ENCODE measurements around the gene ARL15.
"Not testable (repeated sequence)": the region's sequence is repeated elsewhere in the genome, so short reads cannot be mapped to it uniquely, and the experiment has no call there.

Gene ARL15

DNA sequence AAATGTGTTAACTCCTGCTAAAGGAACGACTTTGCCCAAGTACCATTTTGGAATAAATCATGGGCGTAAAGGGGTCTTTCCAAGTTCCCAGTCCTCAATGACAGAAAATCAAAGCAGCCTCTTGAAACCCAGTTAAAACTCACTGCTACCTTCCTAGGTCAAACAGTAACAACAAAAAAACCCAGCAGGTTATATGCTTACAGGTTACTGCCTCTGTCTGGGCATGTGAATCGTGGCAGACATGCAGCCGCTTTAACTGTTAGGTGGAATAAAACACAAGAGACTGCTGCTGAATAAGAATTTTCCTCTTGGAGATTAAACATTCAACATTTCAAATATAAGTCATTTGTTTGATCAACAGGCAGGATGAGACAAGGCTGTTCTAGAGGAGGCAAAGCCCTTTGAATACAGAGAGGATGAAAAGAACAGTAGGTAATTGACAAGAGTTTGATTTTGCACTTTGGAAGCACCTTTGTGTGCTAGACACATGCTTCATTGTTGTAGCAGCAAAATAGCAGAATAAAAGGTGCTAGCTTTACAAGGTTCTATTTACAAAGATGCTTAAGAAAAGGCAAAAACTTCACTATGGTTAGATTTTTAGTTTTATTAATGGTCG lies 430.6 kb downstream of the ARL15 start:
- DNase-seq, result no peak

DNA sequence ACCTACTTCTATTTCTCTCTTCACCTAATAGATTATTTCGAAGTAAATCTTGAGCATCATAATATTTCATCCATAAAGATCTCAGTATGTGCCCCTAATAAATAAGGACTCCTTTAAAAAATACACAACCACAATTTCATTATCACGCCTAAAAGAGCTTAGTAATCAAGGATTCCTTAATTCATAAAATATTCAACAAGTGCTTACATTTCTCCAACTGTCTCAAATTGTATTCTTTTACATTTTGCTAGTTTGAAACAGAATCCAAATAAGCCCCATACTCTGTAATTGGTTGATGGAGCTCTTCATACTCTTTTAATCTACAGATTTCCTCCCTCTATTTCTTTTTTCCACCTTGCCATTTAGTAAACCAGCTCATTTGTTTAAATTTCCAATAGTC lies 432.4 kb downstream of the ARL15 start:
- no peak for DNase-seq

DNA sequence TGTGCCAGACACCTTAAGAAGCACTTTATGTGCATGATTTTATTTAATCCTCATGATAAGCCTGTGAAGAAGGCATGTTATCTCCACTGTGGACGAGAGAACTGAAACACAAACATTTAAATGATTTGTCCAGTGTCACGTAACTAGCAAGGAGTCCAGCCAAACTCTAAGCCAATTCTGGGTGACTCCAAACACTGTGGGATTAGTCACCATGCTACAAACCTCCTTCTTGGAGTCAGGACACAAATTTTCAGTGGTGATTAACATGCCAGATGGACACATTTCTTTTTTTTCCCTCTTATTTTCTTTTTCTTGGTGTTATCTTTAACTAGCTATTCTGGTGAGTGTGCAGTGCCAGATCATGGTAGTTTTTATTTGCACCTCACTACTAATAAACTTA lies 433.1 kb downstream of the ARL15 start:
- DNase-seq, result no peak

DNA sequence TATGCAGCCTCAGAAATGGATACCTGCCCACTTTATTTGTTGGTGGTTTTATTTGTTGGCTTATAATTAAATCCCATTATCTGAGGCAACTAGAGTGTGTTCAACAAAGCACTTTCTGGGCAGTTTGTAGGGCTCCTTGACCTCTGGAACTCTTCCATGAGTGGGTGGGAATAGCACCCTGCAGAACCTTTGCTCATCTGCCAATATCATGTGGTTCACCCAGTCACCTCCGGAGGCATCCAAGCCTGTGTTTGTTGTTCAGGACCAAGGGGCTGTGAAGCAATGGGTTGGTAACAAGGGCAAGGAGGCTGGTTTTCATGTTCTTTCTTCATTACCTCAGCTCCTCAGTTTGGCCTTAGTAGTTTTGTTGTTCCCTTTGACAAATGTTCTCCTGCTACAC lies 436.0 kb downstream of the ARL15 start:
- no peak for DNase-seq

DNA sequence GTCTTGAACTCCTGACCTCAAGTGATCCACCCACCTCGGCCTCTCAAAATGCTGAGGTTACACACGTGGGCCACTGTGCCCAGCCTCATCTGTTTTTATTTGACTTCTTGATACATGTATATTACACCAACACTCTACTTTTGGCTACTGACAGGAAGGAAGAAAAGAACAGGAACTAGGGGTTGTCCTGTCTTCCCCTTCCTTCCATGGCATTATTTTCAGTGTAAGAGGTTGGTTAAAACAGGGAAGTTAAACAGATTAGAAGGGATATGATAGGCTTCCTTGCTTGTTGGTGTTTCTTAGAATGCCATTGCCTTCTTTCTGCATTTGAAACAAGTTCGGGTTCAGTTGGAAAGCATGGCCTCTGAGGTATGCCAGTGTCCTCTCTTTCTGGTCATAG lies 437.1 kb downstream of the ARL15 start:
- no peak for DNase-seq

DNA sequence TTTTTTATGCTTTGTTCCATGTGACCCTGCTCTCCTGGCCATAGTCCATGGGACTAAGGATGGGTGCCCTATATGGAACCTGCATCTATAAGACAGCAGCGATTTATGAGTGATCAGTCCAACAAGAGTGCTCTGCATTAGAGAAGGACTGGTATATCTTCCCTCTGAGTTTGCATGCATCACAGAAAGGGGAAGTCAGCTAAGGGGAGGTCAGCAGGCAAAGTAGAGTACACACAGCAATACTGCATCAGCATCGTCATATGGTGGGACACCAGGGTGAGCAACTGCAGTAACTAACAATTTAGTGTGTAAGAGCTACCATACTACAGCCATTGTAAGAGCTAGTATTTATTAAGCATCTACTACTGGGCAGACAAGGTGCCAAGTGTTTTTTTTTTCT lies 438.6 kb downstream of the ARL15 start:
- no peak for DNase-seq

DNA sequence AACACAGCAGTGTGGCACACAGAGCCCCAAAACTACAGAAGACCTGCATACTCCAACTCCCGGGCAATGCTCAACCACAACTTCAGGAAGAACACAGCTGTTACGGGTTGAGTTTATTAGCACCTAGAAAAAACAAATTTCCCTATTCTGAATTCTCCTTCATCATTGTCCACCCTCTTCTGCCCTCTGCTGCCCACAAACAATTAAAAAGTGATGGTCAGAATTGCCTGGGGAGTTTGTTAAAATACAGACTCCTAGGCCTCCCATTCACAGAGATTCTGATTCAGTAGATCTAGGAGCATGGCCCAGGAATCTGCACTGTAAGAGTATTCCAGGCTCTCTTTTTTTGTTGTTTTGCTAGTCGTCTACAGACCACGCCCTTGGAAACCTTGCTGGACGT lies 439.3 kb downstream of the ARL15 start:
- DNase-seq, result no peak

DNA sequence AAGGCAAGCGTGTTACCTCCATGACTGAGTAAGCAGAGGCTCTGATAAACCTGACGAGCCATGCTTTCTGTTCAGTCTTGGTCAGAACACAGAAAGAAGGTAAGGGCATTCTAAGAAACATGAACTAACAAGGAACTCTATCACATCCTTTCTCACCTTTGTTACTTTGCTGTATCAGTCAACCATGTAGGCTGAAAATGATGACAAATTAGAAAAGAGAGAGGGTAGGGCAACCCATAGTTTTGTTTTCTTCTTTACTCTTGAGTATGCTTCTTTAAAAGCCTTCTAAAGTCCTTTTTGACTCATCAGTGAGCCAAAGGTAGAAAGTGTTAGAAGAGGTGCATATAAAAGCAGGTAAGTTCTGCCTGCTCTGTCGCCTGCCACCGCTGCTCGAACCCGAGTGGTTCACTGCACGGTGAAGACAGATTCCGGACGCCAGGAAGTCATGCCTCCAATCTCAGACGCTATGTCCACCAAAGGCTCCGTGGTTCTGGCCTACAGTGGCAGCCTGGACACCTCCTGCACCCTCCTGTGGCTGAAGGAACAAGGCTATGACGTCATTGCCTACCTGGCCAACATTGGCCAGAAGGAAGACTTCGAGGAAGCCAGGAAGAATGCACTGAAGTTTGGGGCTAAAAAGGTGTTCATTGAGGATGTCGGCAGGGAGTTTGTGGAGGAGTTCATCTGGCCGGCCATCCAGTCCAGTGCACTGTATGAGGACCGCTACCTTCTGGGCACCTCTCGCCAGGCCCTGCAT lies 451.5 kb downstream of the ARL15 start:
- DNase-seq, result no peak

DNA sequence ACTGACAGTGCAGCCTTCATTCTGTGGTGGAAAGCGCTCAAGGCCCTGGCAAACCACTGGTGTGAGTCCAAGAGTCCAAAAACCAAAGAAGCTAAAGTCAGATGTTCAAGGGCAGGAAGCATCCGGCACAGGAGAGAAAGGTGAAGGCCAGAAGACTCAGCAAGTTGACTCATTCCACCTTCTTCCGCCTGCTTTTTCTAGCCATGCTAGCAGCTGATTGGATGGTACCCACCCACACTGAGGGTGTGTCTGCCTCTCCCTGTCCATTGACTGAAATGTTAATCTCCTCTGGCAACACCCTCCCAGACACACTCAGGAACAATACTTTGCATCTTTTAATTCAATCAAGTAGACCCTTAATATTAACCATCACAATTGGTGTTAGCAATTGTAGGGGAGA lies 453.9 kb downstream of the ARL15 start:
- DNase-seq, result no peak

DNA sequence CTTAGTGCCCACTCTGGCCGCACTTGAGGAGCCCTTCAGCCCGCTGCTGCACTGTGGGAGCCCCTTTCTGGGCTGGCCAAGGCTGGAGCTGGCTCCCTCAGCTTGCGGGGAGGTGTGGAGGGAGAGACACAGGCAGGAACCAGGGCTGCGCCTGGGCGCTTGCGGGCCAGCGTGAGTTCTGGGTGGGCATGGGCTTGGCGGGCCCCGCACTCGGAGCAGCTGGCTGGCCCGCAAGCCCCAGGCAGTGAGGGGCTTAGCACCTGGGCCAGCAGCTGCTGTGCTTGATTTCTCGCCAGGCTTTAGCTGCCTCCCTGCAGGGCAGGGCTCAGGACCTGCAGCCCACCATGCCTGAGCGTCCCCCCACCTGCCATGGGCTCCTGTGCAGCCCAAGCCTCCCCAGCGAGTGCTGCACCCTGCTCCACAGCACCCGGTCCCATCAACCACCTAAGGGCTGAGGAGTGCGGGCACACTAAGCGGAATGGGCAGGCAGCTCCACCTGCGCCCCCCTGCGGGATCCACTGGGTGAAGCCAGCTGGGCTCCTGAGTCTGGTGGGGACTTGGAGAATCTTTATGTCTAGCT lies 473.4 kb downstream of the ARL15 start:
- DNase-seq, result not testable (repeated sequence)

DNA sequence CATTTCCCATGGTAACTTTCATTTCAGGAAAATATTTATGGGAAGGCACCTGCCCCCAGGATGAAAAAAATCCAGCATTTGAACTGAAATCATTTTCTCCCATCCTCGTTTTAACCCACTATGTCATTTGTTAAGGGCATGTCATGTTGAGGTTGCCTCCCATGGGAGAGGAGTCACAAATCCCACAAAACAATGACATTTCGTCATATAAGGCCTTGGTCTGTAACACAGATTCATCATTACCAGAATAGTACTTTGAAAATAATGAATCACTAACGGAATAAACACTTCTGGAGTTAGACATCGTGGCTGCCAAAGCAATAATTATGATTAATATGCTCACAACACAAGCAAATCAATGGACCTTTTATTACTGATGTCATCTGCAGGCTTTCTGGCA lies 475.9 kb downstream of the ARL15 start:
- DNase-seq, result no peak

Data from cerebellar nuclear complex (tissue), 1 donor.